OCI-LY3 (cell line): ENCODE data around the gene CASS4.

Experiments used
- CTCF ChIP-seq: fragments of 200-600, 300-600 bp; sonication (generic); IDR thresholded peaks from 2 replicates; pipeline ENCODE4 v1.5.1; 2014; ENCODE audit warnings: antibody characterized with exemption, low read length, low read depth
- EZH2phosphoT487 ChIP-seq: fragments of 200-600 bp; shearing (Covaris generic); IDR thresholded peaks from 2 replicates; pipeline ENCODE4 v1.6.1; 2018; ENCODE audit warnings: antibody characterized with exemption, mixed run types, low read depth

GRCh38 chr20:56424931-56425330 lies 12.9 kb downstream of the CASS4 start:
- no peak for TF ChIP-seq CTCF
- no peak for TF ChIP-seq EZH2phosphoT487
